Neural cell (in vitro differentiated cells): ENCODE results near the gene GATM. TPM values are rescaled to one million over a fixed set of nuclear protein-coding genes. Genes with fewer than 3 reads are reported as not detected.

ENCODE experiments used
- H2AFZ ChIP-seq: fragments of 200-600, 300-800 bp; sonication (generic), shearing (Covaris generic); 2 replicates; pipeline ENCODE4 v1.6.0; 2014; ENCODE audit warnings: low read depth, mild to moderate bottlenecking, antibody characterized with exemption, low read length, moderate library complexity
- H3F3A ChIP-seq: fragments of 200-600 bp; shearing (Covaris generic); 2 replicates; pipeline ENCODE4 v1.6.1; 2016; ENCODE audit warnings: mild to moderate bottlenecking, moderate library complexity, mixed read lengths, antibody characterized with exemption, low read length; ENCODE audit not compliant: insufficient read depth, poor library complexity, severe bottlenecking
- H3K27ac ChIP-seq: fragments of 200-600, 300-800 bp; sonication (generic), shearing (Covaris generic); 2 replicates; pipeline ENCODE4 v1.5.1; 2014; ENCODE audit warnings: mild to moderate bottlenecking, low read length, moderate library complexity
- H3K27me3 ChIP-seq: fragments of 300-800, 200-600 bp; sonication (generic), shearing (Covaris generic); 2 replicates; pipeline ENCODE4 v1.6.0; 2014; ENCODE audit warnings: mild to moderate bottlenecking, low read depth, low read length, moderate library complexity; ENCODE audit not compliant: insufficient read depth
- H3K36me3 ChIP-seq: fragments of 300-800, 200-600 bp; sonication (generic), shearing (Covaris generic); 2 replicates; pipeline ENCODE4 v1.5.1; 2014; ENCODE audit warnings: mild to moderate bottlenecking, antibody characterized with exemption, low read length, moderate library complexity; ENCODE audit not compliant: insufficient read depth
- H3K4me2 ChIP-seq: fragments of 300-800, 200-600 bp; sonication (generic), shearing (Covaris generic); 2 replicates; pipeline ENCODE4 v1.6.0; 2014; ENCODE audit warnings: mild to moderate bottlenecking, low read length
- H3K4me3 ChIP-seq: fragments of 300-800, 200-600 bp; sonication (generic), shearing (Covaris generic); 2 replicates; pipeline ENCODE4 v1.5.1; 2014; ENCODE audit warnings: mild to moderate bottlenecking, low read length, moderate library complexity
- H3K79me2 ChIP-seq: fragments of 200-600 bp; shearing (Covaris generic); replicated peaks from 2 replicates; pipeline ENCODE4 v1.6.0; 2014; ENCODE audit warnings: mild to moderate bottlenecking, low read length, moderate library complexity; ENCODE audit not compliant: insufficient read depth
- H3K9ac ChIP-seq: fragments of 300-800, 200-600 bp; sonication (generic), shearing (Covaris generic); 2 replicates; pipeline ENCODE4 v1.6.1; 2016; ENCODE audit warnings: mild to moderate bottlenecking, low read length, mixed read lengths
- H3K9me2 ChIP-seq: fragments of 200-600 bp; shearing (Covaris generic); 2 replicates; pipeline ENCODE4 v1.6.1; 2016; ENCODE audit warnings: mild to moderate bottlenecking, low read length, mixed read lengths; ENCODE audit not compliant: insufficient read depth
- H3K9me3 ChIP-seq: fragments of 200-600, 300-800 bp; sonication (generic), shearing (Covaris generic); 2 replicates; pipeline ENCODE4 v1.6.1; 2016; ENCODE audit warnings: mild to moderate bottlenecking, mixed run types, low read length, moderate library complexity, mixed read lengths
- H4K20me1 ChIP-seq: fragments of 200-600 bp; shearing (Covaris generic); 2 replicates; pipeline ENCODE4 v1.6.1; 2016; ENCODE audit warnings: mild to moderate bottlenecking, mixed run types; ENCODE audit not compliant: insufficient read depth
- EP300 ChIP-seq: fragments of 450-650 bp; conservative IDR thresholded peaks from 2 replicates; pipeline ENCODE4 v1.6.1; 2014; ENCODE audit warnings: antibody characterized with exemption, mild to moderate bottlenecking, moderate library complexity; ENCODE audit not compliant: poor library complexity, severe bottlenecking
- EZH2 ChIP-seq: fragments of 200-600, 300-800 bp; shearing (Covaris generic), sonication (generic); IDR thresholded peaks from 2 replicates; pipeline ENCODE4 v1.6.1; 2014; ENCODE audit warnings: antibody characterized with exemption, low read length, borderline replicate concordance, mild to moderate bottlenecking; ENCODE audit not compliant: insufficient read depth, poor library complexity, severe bottlenecking
- MXI1 ChIP-seq: fragments of 450-650 bp; conservative IDR thresholded peaks from 2 replicates; pipeline ENCODE4 v1.6.1; 2014; ENCODE audit warnings: antibody characterized with exemption, mild to moderate bottlenecking; ENCODE audit not compliant: poor library complexity, severe bottlenecking
- POLR2AphosphoS5 ChIP-seq: IDR thresholded peaks from 2 replicates; pipeline ENCODE4 v1.6.1; 2012
- RAD21 ChIP-seq: fragments of 450-650 bp; conservative IDR thresholded peaks from 2 replicates; pipeline ENCODE4 v1.6.1; 2014; ENCODE audit warnings: antibody characterized with exemption, mild to moderate bottlenecking, moderate library complexity
- REST ChIP-seq: IDR thresholded peaks from 2 replicates; pipeline ENCODE4 v1.6.1; 2012; ENCODE audit warnings: borderline replicate concordance
- SMC3 ChIP-seq: fragments of 450-650 bp; conservative IDR thresholded peaks from 2 replicates; pipeline ENCODE4 v1.6.1; 2014; ENCODE audit warnings: antibody characterized with exemption, mild to moderate bottlenecking, moderate library complexity; ENCODE audit not compliant: poor library complexity
- TAF1 ChIP-seq: IDR thresholded peaks from 2 replicates; pipeline ENCODE4 v1.6.1; 2012; ENCODE audit warnings: low read depth
- polyA plus RNA-seq: library from polyadenylated mRNA; depleted of rRNA; stranded (reverse); fragments of >200 nt; gene quantifications from 2 replicates; pipeline ENCODE4 v1.2.3, GENCODE V29; 2014
- TF ChIP-seq, protein P1 (sequence below): fragments of 450-650 bp; IDR thresholded peaks from 2 replicates; pipeline ENCODE4 v1.5.1; 2014; ENCODE audit warnings: antibody characterized with exemption, mild to moderate bottlenecking, moderate library complexity; ENCODE audit not compliant: poor library complexity, severe bottlenecking

GATM gene
- polyA plus RNA-seq, 1 donor from 2014 or later = 13.3 TPM

- Histone ChIP-seq H3K9ac (no peak overlapping the region), H3K79me2 (no peaks in the 10 kb centered on the region), H3K27me3 (no peaks in the 10 kb centered on the region), H3K4me3 (no peak overlapping the region), H3K4me2 (no peak overlapping the region), H3K36me3 (no peaks in the 10 kb centered on the region), H4K20me1 (no peaks in the 10 kb centered on the region), H3K9me3 (no peaks in the 10 kb centered on the region), H3K27ac (no peak overlapping the region), H3F3A (no peaks in the 10 kb centered on the region), H3K9me2 (no peaks in the 10 kb centered on the region), H2AFZ (no peak overlapping the region)
- TF ChIP-seq REST (no peak), POLR2AphosphoS5 (no peak), RAD21 (no peak), MXI1 (no peak), SMC3 (no peak), TAF1 (no peak), EZH2 (no peak), EP300 (no peak)
- TF ChIP-seq, protein P1, sequence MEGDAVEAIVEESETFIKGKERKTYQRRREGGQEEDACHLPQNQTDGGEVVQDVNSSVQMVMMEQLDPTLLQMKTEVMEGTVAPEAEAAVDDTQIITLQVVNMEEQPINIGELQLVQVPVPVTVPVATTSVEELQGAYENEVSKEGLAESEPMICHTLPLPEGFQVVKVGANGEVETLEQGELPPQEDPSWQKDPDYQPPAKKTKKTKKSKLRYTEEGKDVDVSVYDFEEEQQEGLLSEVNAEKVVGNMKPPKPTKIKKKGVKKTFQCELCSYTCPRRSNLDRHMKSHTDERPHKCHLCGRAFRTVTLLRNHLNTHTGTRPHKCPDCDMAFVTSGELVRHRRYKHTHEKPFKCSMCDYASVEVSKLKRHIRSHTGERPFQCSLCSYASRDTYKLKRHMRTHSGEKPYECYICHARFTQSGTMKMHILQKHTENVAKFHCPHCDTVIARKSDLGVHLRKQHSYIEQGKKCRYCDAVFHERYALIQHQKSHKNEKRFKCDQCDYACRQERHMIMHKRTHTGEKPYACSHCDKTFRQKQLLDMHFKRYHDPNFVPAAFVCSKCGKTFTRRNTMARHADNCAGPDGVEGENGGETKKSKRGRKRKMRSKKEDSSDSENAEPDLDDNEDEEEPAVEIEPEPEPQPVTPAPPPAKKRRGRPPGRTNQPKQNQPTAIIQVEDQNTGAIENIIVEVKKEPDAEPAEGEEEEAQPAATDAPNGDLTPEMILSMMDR = no peak
Observed at GRCh38 chr15:45343258-45343860, 35.0 kb downstream of the GATM start.

- H3K27ac ChIP-seq = no peak overlapping the region
- no peaks in the 10 kb centered on the region for H3K9me3 ChIP-seq
- no peak overlapping the region for H3K4me3 ChIP-seq
- no peak for TF ChIP-seq POLR2AphosphoS5
- TF ChIP-seq EP300 = no peak
- no peak for TF ChIP-seq TAF1
- TF ChIP-seq, protein P1 = no peak
- TF ChIP-seq EZH2 = no peak
- TF ChIP-seq SMC3 = no peak
- no peak for TF ChIP-seq MXI1
- H3K79me2 ChIP-seq = no peaks in the 10 kb centered on the region
- H3K9me2 ChIP-seq = no peaks in the 10 kb centered on the region
- no peaks in the 10 kb centered on the region for H3K36me3 ChIP-seq
- no peak overlapping the region for H3K4me2 ChIP-seq
- H3F3A ChIP-seq = no peaks in the 10 kb centered on the region
- no peaks in the 10 kb centered on the region for H3K27me3 ChIP-seq
- no peak overlapping the region for H3K9ac ChIP-seq
- no peak overlapping the region for H2AFZ ChIP-seq
- H4K20me1 ChIP-seq = no peaks in the 10 kb centered on the region
Observed at GRCh38 chr15:45341790-45342189, 36.6 kb downstream of the GATM start.
